Lung (tissue), 12 donors: ENCODE measurements around the gene C5. TPM values are rescaled to one million over a fixed set of nuclear protein-coding genes. Genes with fewer than 3 reads are reported as not detected.

ENCODE experiments used
- ATAC-seq: fragments of 200-7000 bp; cut with Tn5 transposase; one replicate; pipeline ENCODE4 v1.9.1; 2020; ENCODE audit warnings: moderate number of reproducible peaks; ENCODE audit not compliant: insufficient read depth, low FRiP score
- DNase-seq, 3 donors: peaks; one replicate each; pipeline ENCODE4 v3.0.0-alpha.2; 2013 to 2017
- H3K27ac ChIP-seq, 2 donors: one replicate each; pipeline ENCODE4 v1.5.1; 2013; ENCODE audit warnings: mild to moderate bottlenecking in 2 of 2, moderate library complexity in 2 of 2, control low read depth in 1 of 2, inconsistent platforms in 1 of 2, low read depth in 1 of 2, low read length in 1 of 2
- H3K27me3 ChIP-seq, 3 donors: one replicate each; pipeline ENCODE4 v1.5.1; 2013; ENCODE audit warnings: low read length in 2 of 3; ENCODE audit not compliant: control insufficient read depth in 3 of 3, insufficient read depth in 3 of 3
- H3K36me3 ChIP-seq, 4 donors: one replicate each; pipeline ENCODE4 v1.5.1; 2013; ENCODE audit warnings: low read length in 4 of 4, mild to moderate bottlenecking in 1 of 4, moderate library complexity in 1 of 4; ENCODE audit not compliant: control insufficient read depth in 4 of 4, insufficient read depth in 4 of 4
- H3K4me1 ChIP-seq, 5 donors: one replicate each; pipeline ENCODE4 v1.5.1; 2013; ENCODE audit warnings: low read length in 5 of 5, mild to moderate bottlenecking in 2 of 5, moderate library complexity in 1 of 5; ENCODE audit not compliant: control insufficient read depth in 5 of 5, insufficient read depth in 5 of 5
- H3K4me3 ChIP-seq: one replicate; pipeline ENCODE4 v1.5.1; 2013; ENCODE audit warnings: mild to moderate bottlenecking, control low read depth, moderate library complexity
- H3K9ac ChIP-seq, 2 donors: one replicate each; pipeline ENCODE4 v1.5.1; 2013; ENCODE audit warnings: low read length in 2 of 2, control low read depth in 1 of 2; ENCODE audit not compliant: insufficient read depth in 1 of 2
- H3K9me3 ChIP-seq, 4 donors: one replicate each; pipeline ENCODE4 v1.5.1; 2013; ENCODE audit warnings: low read length in 3 of 4, mild to moderate bottlenecking in 1 of 4, moderate library complexity in 1 of 4; ENCODE audit not compliant: control insufficient read depth in 4 of 4, insufficient read depth in 3 of 4
- WGBS, 2 donors: extraction: QIAGEN DNeasy Blood & Tissue Kit; methylation state at CpG; one replicate each; pipeline ENCODE4 v1.1.7; 2013; 5-methylcytosine and 5-hydroxymethylcytosine counted together
- polyA plus RNA-seq, 2 donors: library from polyadenylated mRNA; stranded (reverse); fragments of 200-250 nt; gene quantifications; one replicate each; pipeline ENCODE4 v1.2.1, GENCODE V29; 2013
- total RNA-seq, 2 donors: library from RNA; depleted of rRNA in 1 of 2; stranded (reverse); fragments of >200 nt in 1 of 2; gene quantifications; one replicate each; pipeline ENCODE4 v1.2.1, GENCODE V29; 2014 to 2021
- TF ChIP-seq, protein P1 (sequence below): IDR thresholded peaks from 2 replicates; pipeline ENCODE4 v1.5.1; 2012; ENCODE audit warnings: mild to moderate bottlenecking; ENCODE audit errors: control extremely low read depth, extremely low read depth
- donor health status: control.
- donor health status: control.
- donor health status: Bipolar disorder and iron deficiency.
- donor health status: healthy.
- donor health status: DM: yes; HTN: yes; CAD: no.

The C5 gene
- total and polyA plus RNA-seq, 4 donors = 9.5 to 53.2 (median 13.1) TPM

DNA sequence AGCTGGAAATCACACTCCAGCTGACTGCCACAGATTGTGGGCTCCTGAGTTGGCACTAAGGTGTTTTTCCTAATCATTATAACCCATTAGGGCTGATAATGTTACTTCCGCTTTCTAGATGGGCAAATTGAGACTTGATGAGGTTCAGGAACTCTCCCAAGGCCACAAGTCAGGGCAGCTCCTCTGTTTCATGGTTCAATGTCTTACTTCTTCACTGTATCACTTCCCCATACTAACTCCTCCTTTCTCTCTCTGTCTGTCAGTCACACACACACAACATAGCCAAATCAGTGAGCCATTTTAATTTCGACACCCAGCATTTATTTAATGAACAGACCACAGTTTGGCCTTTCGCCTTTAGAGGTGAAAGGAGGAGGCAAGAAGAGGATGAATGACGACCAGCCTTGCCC is 105.6 kb downstream of the C5 start:
- Histone ChIP-seq H3K36me3 (no peaks in the 10 kb centered on the region), H3K4me3 (no peak overlapping the region), H3K4me1 (peaks cover 0 to 19% (median 12%) of the 10 kb centered on the region in 5 donors), H3K27ac (no peak overlapping the region), H3K9me3 (no peaks in the 10 kb centered on the region), H3K27me3 (no peaks in the 10 kb centered on the region), H3K9ac (no peak overlapping the region)
- TF ChIP-seq, protein P1, sequence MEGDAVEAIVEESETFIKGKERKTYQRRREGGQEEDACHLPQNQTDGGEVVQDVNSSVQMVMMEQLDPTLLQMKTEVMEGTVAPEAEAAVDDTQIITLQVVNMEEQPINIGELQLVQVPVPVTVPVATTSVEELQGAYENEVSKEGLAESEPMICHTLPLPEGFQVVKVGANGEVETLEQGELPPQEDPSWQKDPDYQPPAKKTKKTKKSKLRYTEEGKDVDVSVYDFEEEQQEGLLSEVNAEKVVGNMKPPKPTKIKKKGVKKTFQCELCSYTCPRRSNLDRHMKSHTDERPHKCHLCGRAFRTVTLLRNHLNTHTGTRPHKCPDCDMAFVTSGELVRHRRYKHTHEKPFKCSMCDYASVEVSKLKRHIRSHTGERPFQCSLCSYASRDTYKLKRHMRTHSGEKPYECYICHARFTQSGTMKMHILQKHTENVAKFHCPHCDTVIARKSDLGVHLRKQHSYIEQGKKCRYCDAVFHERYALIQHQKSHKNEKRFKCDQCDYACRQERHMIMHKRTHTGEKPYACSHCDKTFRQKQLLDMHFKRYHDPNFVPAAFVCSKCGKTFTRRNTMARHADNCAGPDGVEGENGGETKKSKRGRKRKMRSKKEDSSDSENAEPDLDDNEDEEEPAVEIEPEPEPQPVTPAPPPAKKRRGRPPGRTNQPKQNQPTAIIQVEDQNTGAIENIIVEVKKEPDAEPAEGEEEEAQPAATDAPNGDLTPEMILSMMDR = no peak
- 85% methylated on average over 4 of the region's 4 CpGs for WGBS, 2 donors
- no peak for DNase-seq
- no peak for ATAC-seq

DNA sequence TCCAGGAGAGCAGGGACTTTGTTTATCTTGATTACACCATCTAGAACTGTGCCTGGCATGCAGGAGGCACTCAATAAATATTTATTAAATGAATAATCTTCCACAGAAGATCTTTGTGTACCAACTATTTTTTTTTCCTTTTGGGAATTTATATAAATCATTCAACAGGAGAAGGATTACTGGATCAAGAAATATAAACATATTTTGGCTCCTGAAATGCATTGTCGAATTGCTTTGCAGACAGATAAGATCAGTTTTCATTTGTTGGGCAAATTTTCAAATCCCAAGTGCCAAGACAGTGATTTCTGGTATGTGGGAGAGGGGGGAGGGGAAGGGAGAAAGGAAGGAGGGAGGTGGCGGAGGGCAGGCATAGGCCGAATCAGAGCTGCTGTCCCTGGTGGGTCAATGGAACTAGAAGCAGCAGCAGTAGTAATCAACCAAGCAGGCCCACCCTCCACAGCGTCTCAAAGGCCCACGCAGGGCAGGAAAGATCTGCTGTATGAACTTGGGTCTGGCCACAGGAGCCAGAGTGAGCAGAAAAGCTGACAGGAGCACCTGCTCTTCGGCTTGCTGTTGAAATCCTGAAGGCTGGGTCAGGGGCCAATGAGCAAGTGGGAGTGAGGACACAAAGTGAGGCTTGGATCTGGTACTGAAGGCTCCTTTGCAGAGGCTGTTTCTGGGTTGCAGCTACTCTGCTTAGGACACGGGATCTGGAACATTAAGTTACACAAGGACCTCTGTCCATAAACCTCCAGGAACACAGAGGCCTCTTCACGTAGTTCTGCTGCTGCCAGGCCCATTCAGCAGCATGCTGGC is 107.7 kb downstream of the C5 start:
- ATAC-seq = no peak
- peaks cover 0 to 32% (median 22%) of the 10 kb centered on the region in 5 donors for H3K4me1 ChIP-seq
- TF ChIP-seq, protein P1 = no peak
- H3K36me3 ChIP-seq = no peaks in the 10 kb centered on the region
- no peaks in the 10 kb centered on the region for H3K9me3 ChIP-seq
- peak in 2 of 3 donors; percentile 65 to 69 for DNase-seq
- no peaks in the 10 kb centered on the region for H3K27me3 ChIP-seq
- peak overlapping the region in 1 of 2 donors; percentile 28 for H3K9ac ChIP-seq
- H3K4me3 ChIP-seq = no peak overlapping the region
- H3K27ac ChIP-seq = peak overlapping the region in 1 of 2 donors; percentile 86
- 31 to 68% methylated on average over 8 of the region's 8 CpGs for WGBS, 2 donors

GRCh38 chr9:120941046-120941770 is 108.9 kb downstream of the C5 start:
- peaks cover 0 to 44% (median 30%) of the 10 kb centered on the region in 5 donors for H3K4me1 ChIP-seq
- H3K9me3 ChIP-seq = no peaks in the 10 kb centered on the region
- H3K36me3 ChIP-seq = no peaks in the 10 kb centered on the region
- H3K27me3 ChIP-seq = no peaks in the 10 kb centered on the region
- 80 to 88% methylated on average over 6 of the region's 6 CpGs for WGBS, 2 donors
- ATAC-seq = no peak
- TF ChIP-seq, protein P1 = no peak
- H3K9ac ChIP-seq = no peak overlapping the region
- DNase-seq = no peak
- H3K4me3 ChIP-seq = no peak overlapping the region
- H3K27ac ChIP-seq = no peak overlapping the region
